Measurements from ENCODE around the gene RBM43. TPM values are rescaled to one million over a fixed set of nuclear protein-coding genes. Genes with fewer than 3 reads are reported as not detected.

Gene RBM43
- polyA plus RNA-seq, 1 of the 3 experiments (the other 2 are of a cell fraction): 2.0 TPM

DNA sequence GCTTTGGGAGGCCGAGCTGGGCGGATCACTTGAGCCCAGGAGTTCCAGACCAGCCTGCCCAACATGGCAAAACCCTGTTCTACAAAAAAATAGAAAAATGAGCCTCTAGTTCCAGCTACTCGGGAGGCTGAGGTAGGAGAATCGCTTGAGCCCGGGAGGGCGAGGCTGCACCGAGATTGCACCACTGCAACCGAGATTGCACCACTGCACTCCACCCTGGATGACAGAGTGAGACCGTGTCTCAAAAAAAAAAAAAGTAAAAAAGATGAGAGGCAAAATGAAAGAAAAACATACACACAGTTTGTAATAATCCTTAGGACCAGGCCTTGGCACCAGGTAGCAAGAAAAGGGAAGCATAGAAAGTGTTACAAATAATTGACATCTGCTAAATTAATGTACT lies 22.0 kb downstream of the RBM43 start:
- no peaks in the 10 kb centered on the region for H3F3A ChIP-seq (replicated peaks; ENCODE audit: insufficient read depth)
- no peaks in the 10 kb centered on the region for H3K9me3 ChIP-seq
- H2AFZ ChIP-seq (ENCODE audit: low read depth): no peak overlapping the region
- TF ChIP-seq POLR2AphosphoS5 (IDR thresholded peaks at IDR 0.05; ENCODE audit: low read depth, low read length): no peak
- TF ChIP-seq, protein P1, sequence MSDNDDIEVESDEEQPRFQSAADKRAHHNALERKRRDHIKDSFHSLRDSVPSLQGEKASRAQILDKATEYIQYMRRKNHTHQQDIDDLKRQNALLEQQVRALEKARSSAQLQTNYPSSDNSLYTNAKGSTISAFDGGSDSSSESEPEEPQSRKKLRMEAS (IDR thresholded peaks at IDR 0.05; ENCODE audit: low read depth): no peak
- TF ChIP-seq SMC3 (IDR thresholded peaks at IDR 0.05; ENCODE audit: low read depth, low read length): no peak
- no peak for TF ChIP-seq JUND (IDR thresholded peaks at IDR 0.05)
- no peak for TF ChIP-seq MEF2A (IDR thresholded peaks at IDR 0.05; ENCODE audit: borderline replicate concordance, low read depth)
- TF ChIP-seq RFX5 (IDR thresholded peaks at IDR 0.05; ENCODE audit: low read length): no peak
- TF ChIP-seq, protein P2, sequence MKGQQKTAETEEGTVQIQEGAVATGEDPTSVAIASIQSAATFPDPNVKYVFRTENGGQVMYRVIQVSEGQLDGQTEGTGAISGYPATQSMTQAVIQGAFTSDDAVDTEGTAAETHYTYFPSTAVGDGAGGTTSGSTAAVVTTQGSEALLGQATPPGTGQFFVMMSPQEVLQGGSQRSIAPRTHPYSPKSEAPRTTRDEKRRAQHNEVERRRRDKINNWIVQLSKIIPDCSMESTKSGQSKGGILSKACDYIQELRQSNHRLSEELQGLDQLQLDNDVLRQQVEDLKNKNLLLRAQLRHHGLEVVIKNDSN (IDR thresholded peaks at IDR 0.05; ENCODE audit: borderline replicate concordance, low read depth): no peak
- no peak for TF ChIP-seq SIN3A (IDR thresholded peaks at IDR 0.05; ENCODE audit: borderline replicate concordance, low read depth, low read length)
- TF ChIP-seq NRF1 (IDR thresholded peaks at IDR 0.05; ENCODE audit: low read depth, low read length): no peak
- H3K27me3 ChIP-seq (ENCODE audit: insufficient read depth): no peaks in the 10 kb centered on the region
- ChIA-PET POLR2A (interaction anchor here (1.2 kb wide), 1 partner anchor 753 kb away, joined by 3 read pairs; no protein-coding TSS in a partner anchor), CTCF (interaction anchor here (0.5 to 6.3 kb wide), 80 partner anchors 9 to 1684 kb away, joined by 3 to 120 read pairs (median 4); partner anchors contain the start of genes MMADHC, NMI, RBM43 and RIF1)
- no peak overlapping the region for H3K27ac ChIP-seq (ENCODE audit: low read depth in 2 of 2, low read length in 1 of 2)
- no peaks in the 10 kb centered on the region for H3K9me2 ChIP-seq
- no peak for DNase-seq
- no peak overlapping the region for H3K4me2 ChIP-seq
- H3K4me1 ChIP-seq (ENCODE audit: control insufficient read depth in 1 of 2, insufficient read depth in 2 of 2, low read depth in 1 of 2, low read length in 1 of 2): peaks cover 4 to 12% of the 10 kb centered on the region in 2 experiments; a peak in 3 of 4 replicates
- no peaks in the 10 kb centered on the region for H3K36me3 ChIP-seq (replicated peaks in 1 of 2; ENCODE audit: control insufficient read depth in 1 of 2, insufficient read depth in 2 of 2, low read length in 1 of 2)
- 85% methylated on average over 9 of the region's 9 CpGs for WGBS (ENCODE audit: low lambda C conversion rate)
- no peak overlapping the region for H3K4me3 ChIP-seq (ENCODE audit: low read depth in 2 of 2, low read length in 1 of 2)
- H3K9ac ChIP-seq: no peak overlapping the region
- H3K79me2 ChIP-seq (ENCODE audit: insufficient read depth): no peaks in the 10 kb centered on the region
- H4K20me1 ChIP-seq (ENCODE audit: insufficient read depth): no peaks in the 10 kb centered on the region

DNA sequence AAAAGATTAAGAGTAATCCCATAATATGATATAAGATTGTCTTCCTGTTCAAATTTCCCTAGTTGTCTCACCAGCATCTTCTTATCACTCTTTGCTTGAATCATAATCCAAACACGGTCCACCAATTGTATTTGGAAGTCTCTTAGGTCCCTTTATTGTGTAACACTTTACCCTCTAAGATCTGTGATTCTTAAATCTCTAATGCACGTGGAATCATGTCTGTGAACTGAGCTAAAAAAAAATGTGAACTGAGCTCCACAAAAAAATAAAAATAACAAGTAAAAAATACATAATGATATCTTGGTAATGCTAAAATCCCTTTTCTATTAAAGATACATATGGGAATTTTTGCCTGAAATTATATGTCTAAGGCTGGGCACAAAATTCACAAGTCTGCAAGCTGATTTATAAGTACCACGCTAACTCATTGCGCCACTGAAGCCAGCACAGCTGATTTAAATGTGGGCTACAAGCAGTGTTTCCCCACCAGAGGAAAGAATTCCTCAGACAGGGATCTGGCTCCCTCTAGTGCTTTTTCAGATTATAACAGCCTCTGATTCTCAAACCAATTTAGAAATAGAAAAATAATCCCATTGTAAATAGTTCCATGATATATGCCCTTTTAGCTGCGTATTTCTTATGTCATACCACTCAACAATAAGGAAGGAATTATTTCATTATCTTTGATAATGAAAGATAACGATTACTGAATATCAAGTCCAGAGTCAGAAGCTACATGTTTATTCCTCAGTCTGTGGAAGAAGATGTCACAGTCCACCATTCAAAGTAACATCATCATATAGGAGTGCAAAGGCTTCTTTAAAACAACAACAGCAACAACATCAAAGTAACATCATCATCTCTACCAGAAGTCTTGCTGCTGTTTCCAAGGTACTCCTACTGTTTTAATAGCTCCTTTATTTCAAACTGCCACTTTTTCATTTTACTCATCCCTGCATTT lies 22.9 kb downstream of the RBM43 start:
- no peaks in the 10 kb centered on the region for H3K9me2 ChIP-seq
- H3K27ac ChIP-seq (ENCODE audit: low read depth in 2 of 2, low read length in 1 of 2): peak overlapping the region in 1 of 2 experiments; percentile 73; a peak in 2 of 4 replicates
- peak; percentile 71 for DNase-seq
- ChIA-PET POLR2A (interaction anchor here (1.2 kb wide), 1 partner anchor 752 kb away, joined by 3 read pairs; no protein-coding TSS in a partner anchor), CTCF (interaction anchor here (0.5 to 6.3 kb wide), 97 partner anchors 10 to 1850 kb away, joined by 3 to 120 read pairs (median 4); partner anchors contain the start of genes MMADHC, NMI, RBM43 and RIF1)
- no peaks in the 10 kb centered on the region for H4K20me1 ChIP-seq (ENCODE audit: insufficient read depth)
- no peaks in the 10 kb centered on the region for H3K27me3 ChIP-seq (ENCODE audit: insufficient read depth)
- no peaks in the 10 kb centered on the region for H3K36me3 ChIP-seq (replicated peaks in 1 of 2; ENCODE audit: control insufficient read depth in 1 of 2, insufficient read depth in 2 of 2, low read length in 1 of 2)
- peaks cover 4 to 12% of the 10 kb centered on the region in 2 experiments; a peak in 3 of 4 replicates for H3K4me1 ChIP-seq (ENCODE audit: control insufficient read depth in 1 of 2, insufficient read depth in 2 of 2, low read depth in 1 of 2, low read length in 1 of 2)
- H3K4me3 ChIP-seq (ENCODE audit: low read depth in 2 of 2, low read length in 1 of 2): peak overlapping the region in 1 of 2 experiments; percentile 2; a peak in 1 of 4 replicates
- WGBS (ENCODE audit: low lambda C conversion rate): 13% methylated on average over 6 of the region's 6 CpGs
- no peaks in the 10 kb centered on the region for H3F3A ChIP-seq (replicated peaks; ENCODE audit: insufficient read depth)
- H3K9ac ChIP-seq: no peak overlapping the region
- no peaks in the 10 kb centered on the region for H3K79me2 ChIP-seq (ENCODE audit: insufficient read depth)
- H2AFZ ChIP-seq (ENCODE audit: low read depth): no peak overlapping the region
- no peak overlapping the region for H3K4me2 ChIP-seq
- no peaks in the 10 kb centered on the region for H3K9me3 ChIP-seq
- TF ChIP-seq, protein P3, sequence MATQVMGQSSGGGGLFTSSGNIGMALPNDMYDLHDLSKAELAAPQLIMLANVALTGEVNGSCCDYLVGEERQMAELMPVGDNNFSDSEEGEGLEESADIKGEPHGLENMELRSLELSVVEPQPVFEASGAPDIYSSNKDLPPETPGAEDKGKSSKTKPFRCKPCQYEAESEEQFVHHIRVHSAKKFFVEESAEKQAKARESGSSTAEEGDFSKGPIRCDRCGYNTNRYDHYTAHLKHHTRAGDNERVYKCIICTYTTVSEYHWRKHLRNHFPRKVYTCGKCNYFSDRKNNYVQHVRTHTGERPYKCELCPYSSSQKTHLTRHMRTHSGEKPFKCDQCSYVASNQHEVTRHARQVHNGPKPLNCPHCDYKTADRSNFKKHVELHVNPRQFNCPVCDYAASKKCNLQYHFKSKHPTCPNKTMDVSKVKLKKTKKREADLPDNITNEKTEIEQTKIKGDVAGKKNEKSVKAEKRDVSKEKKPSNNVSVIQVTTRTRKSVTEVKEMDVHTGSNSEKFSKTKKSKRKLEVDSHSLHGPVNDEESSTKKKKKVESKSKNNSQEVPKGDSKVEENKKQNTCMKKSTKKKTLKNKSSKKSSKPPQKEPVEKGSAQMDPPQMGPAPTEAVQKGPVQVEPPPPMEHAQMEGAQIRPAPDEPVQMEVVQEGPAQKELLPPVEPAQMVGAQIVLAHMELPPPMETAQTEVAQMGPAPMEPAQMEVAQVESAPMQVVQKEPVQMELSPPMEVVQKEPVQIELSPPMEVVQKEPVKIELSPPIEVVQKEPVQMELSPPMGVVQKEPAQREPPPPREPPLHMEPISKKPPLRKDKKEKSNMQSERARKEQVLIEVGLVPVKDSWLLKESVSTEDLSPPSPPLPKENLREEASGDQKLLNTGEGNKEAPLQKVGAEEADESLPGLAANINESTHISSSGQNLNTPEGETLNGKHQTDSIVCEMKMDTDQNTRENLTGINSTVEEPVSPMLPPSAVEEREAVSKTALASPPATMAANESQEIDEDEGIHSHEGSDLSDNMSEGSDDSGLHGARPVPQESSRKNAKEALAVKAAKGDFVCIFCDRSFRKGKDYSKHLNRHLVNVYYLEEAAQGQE (IDR thresholded peaks at IDR 0.05; ENCODE audit: low read depth, low read length): no peak
- no peak for TF ChIP-seq FOSL2 (IDR thresholded peaks at IDR 0.05; ENCODE audit: borderline replicate concordance, low read depth)
- TF ChIP-seq SMC3 (IDR thresholded peaks at IDR 0.05; ENCODE audit: low read depth, low read length): peak; percentile 96
- TF ChIP-seq JUND (IDR thresholded peaks at IDR 0.05): no peak
- no peak for TF ChIP-seq TEAD4 (IDR thresholded peaks at IDR 0.05; ENCODE audit: borderline replicate concordance, insufficient read depth)
- peak; percentile 100 for TF ChIP-seq RAD21 (IDR thresholded peaks at IDR 0.05; ENCODE audit: low read length)
- peak; percentile 49 for TF ChIP-seq CHD2 (IDR thresholded peaks at IDR 0.05; ENCODE audit: low read length, partially characterized antibody)
- TF ChIP-seq FOXJ3 (CRISPR knock-in tag; IDR thresholded peaks at IDR 0.05): no peak
- TF ChIP-seq, protein P4, sequence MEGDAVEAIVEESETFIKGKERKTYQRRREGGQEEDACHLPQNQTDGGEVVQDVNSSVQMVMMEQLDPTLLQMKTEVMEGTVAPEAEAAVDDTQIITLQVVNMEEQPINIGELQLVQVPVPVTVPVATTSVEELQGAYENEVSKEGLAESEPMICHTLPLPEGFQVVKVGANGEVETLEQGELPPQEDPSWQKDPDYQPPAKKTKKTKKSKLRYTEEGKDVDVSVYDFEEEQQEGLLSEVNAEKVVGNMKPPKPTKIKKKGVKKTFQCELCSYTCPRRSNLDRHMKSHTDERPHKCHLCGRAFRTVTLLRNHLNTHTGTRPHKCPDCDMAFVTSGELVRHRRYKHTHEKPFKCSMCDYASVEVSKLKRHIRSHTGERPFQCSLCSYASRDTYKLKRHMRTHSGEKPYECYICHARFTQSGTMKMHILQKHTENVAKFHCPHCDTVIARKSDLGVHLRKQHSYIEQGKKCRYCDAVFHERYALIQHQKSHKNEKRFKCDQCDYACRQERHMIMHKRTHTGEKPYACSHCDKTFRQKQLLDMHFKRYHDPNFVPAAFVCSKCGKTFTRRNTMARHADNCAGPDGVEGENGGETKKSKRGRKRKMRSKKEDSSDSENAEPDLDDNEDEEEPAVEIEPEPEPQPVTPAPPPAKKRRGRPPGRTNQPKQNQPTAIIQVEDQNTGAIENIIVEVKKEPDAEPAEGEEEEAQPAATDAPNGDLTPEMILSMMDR (IDR thresholded peaks at IDR 0.05): peak; percentile 89
